Sigmoid colon (tissue), 4 donors: Measurements from ENCODE around the gene WSB1.

Experiments used
- CTCF ChIP-seq, 4 experiments: fragments of 450-650 bp in 3 of 4; fragments of 200-600 bp in 1 of 4; IDR thresholded peaks; one replicate each; pipeline ENCODE4 v1.5.1; 2016 to 2019; ENCODE audit warnings: antibody characterized with exemption in 4 of 4, mild to moderate bottlenecking in 3 of 4, moderate library complexity in 2 of 4
- EP300 ChIP-seq, 4 donors: sonication (generic); formaldehyde crosslinking; IDR thresholded peaks; one replicate each; pipeline ENCODE4 v1.6.1; 2017; ENCODE audit warnings: antibody characterized with exemption in 4 of 4
- POLR2AphosphoS5 ChIP-seq, 4 donors: sonication (generic); formaldehyde crosslinking; IDR thresholded peaks; one replicate each; pipeline ENCODE4 v1.6.1; 2017; ENCODE audit warnings: antibody characterized with exemption in 4 of 4

- TF ChIP-seq POLR2AphosphoS5 (IDR thresholded peaks at IDR 0.05) (peak in 2 of 4 donors; percentile 23 to 34), CTCF (IDR thresholded peaks at IDR 0.05) (no peak), EP300 (IDR thresholded peaks at IDR 0.05) (no peak)
These were observed 24.3 kb downstream of the WSB1 start for GRCh38 chr17:27318228-27318627.
